Measurements from ENCODE around the gene PROS1. TPM values are rescaled to one million over a fixed set of nuclear protein-coding genes. Genes with fewer than 3 reads are reported as not detected.

The PROS1 gene
- polyA plus RNA-seq, 1 of the 3 experiments (the other 2 are of a cell fraction), result 9.1 TPM

DNA sequence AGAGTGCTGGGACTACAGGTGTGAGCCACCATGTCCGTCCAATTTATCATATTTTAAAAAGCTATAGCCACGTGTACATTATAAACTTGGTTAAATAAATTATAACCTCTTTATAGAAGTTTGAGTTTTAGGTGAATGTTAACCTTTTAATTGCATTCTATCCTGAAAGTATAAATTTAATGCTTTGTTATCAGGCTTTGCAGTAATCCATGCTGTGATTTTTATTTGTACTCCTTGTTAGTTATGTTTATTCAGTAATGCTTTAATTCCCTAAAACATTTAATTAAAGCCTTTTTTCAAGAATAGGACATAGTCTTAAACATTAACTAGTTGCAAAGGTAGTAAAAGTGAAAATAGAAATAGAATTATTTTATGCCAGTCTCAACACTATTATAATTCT is 17.9 kb upstream of the PROS1 start:
- no peak overlapping the region for H3K4me2 ChIP-seq

DNA sequence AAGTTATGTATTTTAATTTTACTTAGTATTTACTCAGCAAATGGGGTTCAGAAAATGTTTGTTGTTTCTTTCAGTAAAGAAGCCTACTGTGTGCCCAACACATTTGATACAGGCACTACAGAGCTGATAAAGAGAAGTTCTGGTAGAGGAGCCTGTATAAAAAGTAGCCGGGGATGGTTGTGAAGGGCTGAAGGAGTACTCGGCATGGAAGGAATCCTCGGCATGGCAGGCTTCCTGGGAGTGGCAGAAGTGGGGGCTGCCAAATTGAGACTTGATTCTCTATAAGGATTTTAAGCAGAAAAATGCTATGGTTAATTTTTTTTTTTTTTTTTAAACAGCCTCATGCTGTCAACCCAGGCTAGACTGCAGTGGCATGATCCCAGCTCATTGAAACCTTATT is 15.5 kb upstream of the PROS1 start:
- H3K9me2 ChIP-seq, result no peaks in the 10 kb centered on the region
- peaks cover 86% of the 10 kb centered on the region for H3K79me2 ChIP-seq (ENCODE audit: insufficient read depth)
- 94% methylated on average over 3 of the region's 3 CpGs for WGBS (ENCODE audit: low lambda C conversion rate)
- TF ChIP-seq, protein P1, sequence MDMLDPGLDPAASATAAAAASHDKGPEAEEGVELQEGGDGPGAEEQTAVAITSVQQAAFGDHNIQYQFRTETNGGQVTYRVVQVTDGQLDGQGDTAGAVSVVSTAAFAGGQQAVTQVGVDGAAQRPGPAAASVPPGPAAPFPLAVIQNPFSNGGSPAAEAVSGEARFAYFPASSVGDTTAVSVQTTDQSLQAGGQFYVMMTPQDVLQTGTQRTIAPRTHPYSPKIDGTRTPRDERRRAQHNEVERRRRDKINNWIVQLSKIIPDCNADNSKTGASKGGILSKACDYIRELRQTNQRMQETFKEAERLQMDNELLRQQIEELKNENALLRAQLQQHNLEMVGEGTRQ (IDR thresholded peaks at IDR 0.05; ENCODE audit: borderline replicate concordance, low read depth, low read length), result no peak
- no peak for TF ChIP-seq POLR2AphosphoS5 (IDR thresholded peaks at IDR 0.05; ENCODE audit: low read depth, low read length)
- H3K27ac ChIP-seq (ENCODE audit: low read depth in 2 of 2, low read length in 1 of 2), result no peak overlapping the region
- ChIA-PET CTCF (interaction anchor here (1.0 to 2.5 kb wide), 7 partner anchors 10 to 106 kb away, joined by 3 to 8 read pairs (median 4); partner anchors contain the start of gene PROS1), POLR2A (interaction anchor here (0.6 to 0.7 kb wide), 2 partner anchors 16 to 130 kb away, joined by 3 read pairs; partner anchors contain the start of gene PROS1)
- no peak overlapping the region for H2AFZ ChIP-seq (ENCODE audit: low read depth)
- no peak overlapping the region for H3K4me2 ChIP-seq
- H3K36me3 ChIP-seq (replicated peaks in 1 of 2; ENCODE audit: control insufficient read depth in 1 of 2, insufficient read depth in 2 of 2, low read length in 1 of 2), result no peaks in the 10 kb centered on the region
- H3K4me3 ChIP-seq (ENCODE audit: low read depth in 2 of 2, low read length in 1 of 2), result no peak overlapping the region
- H3K4me1 ChIP-seq (ENCODE audit: control insufficient read depth in 1 of 2, insufficient read depth in 2 of 2, low read depth in 1 of 2, low read length in 1 of 2), result peaks cover 3 to 11% of the 10 kb centered on the region in 2 experiments; a peak in 3 of 4 replicates
- no peaks in the 10 kb centered on the region for H3K27me3 ChIP-seq (ENCODE audit: insufficient read depth)
- H3K9me3 ChIP-seq, result no peaks in the 10 kb centered on the region
- no peak for DNase-seq
- H3K9ac ChIP-seq, result no peak overlapping the region
- H4K20me1 ChIP-seq (ENCODE audit: insufficient read depth), result no peaks in the 10 kb centered on the region
- H3F3A ChIP-seq (replicated peaks; ENCODE audit: insufficient read depth), result no peaks in the 10 kb centered on the region

More for the DNA sequence above, 17.9 kb upstream of the PROS1 start:
- H3K36me3 ChIP-seq (replicated peaks in 1 of 2; ENCODE audit: control insufficient read depth in 1 of 2, insufficient read depth in 2 of 2, low read length in 1 of 2), result no peaks in the 10 kb centered on the region
- H3K9ac ChIP-seq, result no peak overlapping the region
- WGBS (ENCODE audit: low lambda C conversion rate), result 85% methylated on average over 2 of the region's 2 CpGs
- no peak for DNase-seq
- ChIA-PET POLR2A (no interaction called here), CTCF (interaction anchor here (1.0 to 4.9 kb wide), 2 partner anchors 12 to 78 kb away, joined by 4 to 28 read pairs; no protein-coding TSS in a partner anchor)
- no peak overlapping the region for H3K27ac ChIP-seq (ENCODE audit: low read depth in 2 of 2, low read length in 1 of 2)
- no peaks in the 10 kb centered on the region for H3K9me3 ChIP-seq
- H3K27me3 ChIP-seq (ENCODE audit: insufficient read depth), result no peaks in the 10 kb centered on the region
- TF ChIP-seq NFIC (IDR thresholded peaks at IDR 0.05; ENCODE audit: borderline replicate concordance) (no peak), TEAD4 (IDR thresholded peaks at IDR 0.05; ENCODE audit: borderline replicate concordance, insufficient read depth) (no peak), FOXJ3 (CRISPR knock-in tag; IDR thresholded peaks at IDR 0.05) (no peak), FOSL2 (IDR thresholded peaks at IDR 0.05; ENCODE audit: borderline replicate concordance, low read depth) (no peak), GABPA (IDR thresholded peaks at IDR 0.05; ENCODE audit: low read depth) (no peak), MEF2A (IDR thresholded peaks at IDR 0.05; ENCODE audit: borderline replicate concordance, low read depth) (no peak), ELF1 (IDR thresholded peaks at IDR 0.05) (no peak), RCOR1 (IDR thresholded peaks at IDR 0.05; ENCODE audit: low read length) (no peak), EZH2phosphoT487 (IDR thresholded peaks at IDR 0.05; ENCODE audit: borderline replicate concordance, low read depth) (no peak), RAD21 (IDR thresholded peaks at IDR 0.05; ENCODE audit: low read length) (no peak)
- TF ChIP-seq, protein P2, sequence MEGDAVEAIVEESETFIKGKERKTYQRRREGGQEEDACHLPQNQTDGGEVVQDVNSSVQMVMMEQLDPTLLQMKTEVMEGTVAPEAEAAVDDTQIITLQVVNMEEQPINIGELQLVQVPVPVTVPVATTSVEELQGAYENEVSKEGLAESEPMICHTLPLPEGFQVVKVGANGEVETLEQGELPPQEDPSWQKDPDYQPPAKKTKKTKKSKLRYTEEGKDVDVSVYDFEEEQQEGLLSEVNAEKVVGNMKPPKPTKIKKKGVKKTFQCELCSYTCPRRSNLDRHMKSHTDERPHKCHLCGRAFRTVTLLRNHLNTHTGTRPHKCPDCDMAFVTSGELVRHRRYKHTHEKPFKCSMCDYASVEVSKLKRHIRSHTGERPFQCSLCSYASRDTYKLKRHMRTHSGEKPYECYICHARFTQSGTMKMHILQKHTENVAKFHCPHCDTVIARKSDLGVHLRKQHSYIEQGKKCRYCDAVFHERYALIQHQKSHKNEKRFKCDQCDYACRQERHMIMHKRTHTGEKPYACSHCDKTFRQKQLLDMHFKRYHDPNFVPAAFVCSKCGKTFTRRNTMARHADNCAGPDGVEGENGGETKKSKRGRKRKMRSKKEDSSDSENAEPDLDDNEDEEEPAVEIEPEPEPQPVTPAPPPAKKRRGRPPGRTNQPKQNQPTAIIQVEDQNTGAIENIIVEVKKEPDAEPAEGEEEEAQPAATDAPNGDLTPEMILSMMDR (IDR thresholded peaks at IDR 0.05), result no peak
- peaks cover 3 to 11% of the 10 kb centered on the region in 2 experiments; a peak in 3 of 4 replicates for H3K4me1 ChIP-seq (ENCODE audit: control insufficient read depth in 1 of 2, insufficient read depth in 2 of 2, low read depth in 1 of 2, low read length in 1 of 2)
- peaks cover 72% of the 10 kb centered on the region for H3K79me2 ChIP-seq (ENCODE audit: insufficient read depth)
- no peaks in the 10 kb centered on the region for H3K9me2 ChIP-seq
- H3F3A ChIP-seq (replicated peaks; ENCODE audit: insufficient read depth), result peaks cover 3% of the 10 kb centered on the region
- no peak overlapping the region for H3K4me3 ChIP-seq (ENCODE audit: low read depth in 2 of 2, low read length in 1 of 2)
- no peak overlapping the region for H2AFZ ChIP-seq (ENCODE audit: low read depth)
- H4K20me1 ChIP-seq (ENCODE audit: insufficient read depth), result no peaks in the 10 kb centered on the region
